Erythroblast (primary cell): ENCODE measurements around the gene KRTAP9-2.

Experiments used
- GATA1 ChIP-seq: IDR thresholded peaks from 2 replicates; pipeline ENCODE4 v1.6.1; 2011; ENCODE audit warnings: low read depth, mild to moderate bottlenecking, control low read depth, low read length, moderate library complexity
- POLR2A ChIP-seq: IDR thresholded peaks from 2 replicates; pipeline ENCODE4 v1.6.1; 2011; ENCODE audit warnings: mild to moderate bottlenecking, low read length

DNA sequence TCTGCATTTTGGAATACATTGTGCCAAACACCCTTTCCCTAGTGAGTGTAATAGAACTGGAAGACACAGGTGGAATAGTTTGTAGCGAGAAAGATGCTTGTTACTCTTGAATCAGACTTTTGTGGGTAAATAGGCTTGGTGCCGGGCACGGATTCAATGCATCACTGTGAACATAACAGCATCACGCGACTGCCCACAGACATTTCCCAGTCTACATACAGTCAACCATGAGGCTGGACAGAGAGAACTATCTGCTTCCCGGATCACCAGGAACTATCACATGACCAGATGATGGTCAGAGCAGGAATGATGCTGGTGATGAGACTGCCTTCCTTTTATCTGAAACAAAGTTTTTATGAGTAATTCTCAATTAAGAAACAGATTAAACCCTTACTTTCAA lies 397 bp upstream of the KRTAP9-2 start:
- TF ChIP-seq POLR2A (no peak), GATA1 (no peak)
